Upper lobe of left lung (tissue), 6 donors: Measurements from ENCODE around the gene SKA3. TPM values are rescaled to one million over a fixed set of nuclear protein-coding genes. Genes with fewer than 3 reads are reported as not detected.

Experiments used
- ATAC-seq, 2 donors: fragments of 200-7000 bp; cut with Tn5 transposase; one replicate each; pipeline ENCODE4 v1.9.1; 2022; ENCODE audit warnings: mild to moderate bottlenecking in 2 of 2, moderate library complexity in 2 of 2; ENCODE audit not compliant: low FRiP score in 2 of 2
- DNase-seq, 2 donors: peaks; one replicate each; pipeline ENCODE4 v3.0.0-alpha.2; 2019 to 2020
- H3K27ac ChIP-seq, 4 donors: fragments of 200-600 bp; sonication (generic); one replicate each; pipeline ENCODE4 v1.5.1; 2016 to 2019
- H3K27me3 ChIP-seq, 4 donors: fragments of 200-600 bp; sonication (generic); one replicate each; pipeline ENCODE4 v1.5.1; 2017 to 2019
- H3K36me3 ChIP-seq, 4 donors: fragments of 200-600 bp; sonication (generic); one replicate each; pipeline ENCODE4 v1.5.1; 2016 to 2019
- H3K4me1 ChIP-seq, 4 donors: fragments of 200-600 bp; sonication (generic); one replicate each; pipeline ENCODE4 v1.5.1; 2018 to 2019
- H3K4me3 ChIP-seq, 4 donors: fragments of 200-600 bp; sonication (generic); one replicate each; pipeline ENCODE4 v1.5.1; 2017 to 2019; ENCODE audit warnings: mild to moderate bottlenecking in 2 of 4, moderate library complexity in 1 of 4
- H3K9me3 ChIP-seq, 4 donors: fragments of 200-600 bp; sonication (generic); one replicate each; pipeline ENCODE4 v1.5.1; 2018 to 2019
- EP300 ChIP-seq, 4 donors: sonication (generic); formaldehyde crosslinking; IDR thresholded peaks; one replicate each; pipeline ENCODE4 v1.5.1; 2017; ENCODE audit warnings: antibody characterized with exemption in 4 of 4, control low read depth in 2 of 4
- POLR2A ChIP-seq, 4 donors: fragments of 450-650 bp; IDR thresholded peaks; one replicate each; pipeline ENCODE4 v1.5.1; 2016 to 2017; ENCODE audit warnings: antibody characterized with exemption in 4 of 4, mild to moderate bottlenecking in 2 of 4
- POLR2AphosphoS5 ChIP-seq, 2 donors: sonication (generic); formaldehyde crosslinking; IDR thresholded peaks; one replicate each; pipeline ENCODE4 v1.5.1; 2017; ENCODE audit warnings: antibody characterized with exemption in 2 of 2
- WGBS, 2 donors: methylation state at CpG; one replicate each; pipeline ENCODE4 v1.1.5; 2017 to 2018; 5-methylcytosine and 5-hydroxymethylcytosine counted together
- total RNA-seq, 6 donors: library from RNA; depleted of rRNA in 4 of 6; stranded (reverse); fragments of >200 nt in 4 of 6; gene quantifications; one replicate each; pipeline versions ENCODE4 v1.1.0 to v1.2.1, GENCODE V29; 2016 to 2021
- TF ChIP-seq, protein P1 (sequence below), 6 experiments: fragments of 450-650 bp in 4 of 6; fragments of 200-600 bp in 2 of 6; sonication (generic) in 2 of 6; IDR thresholded peaks; one replicate each; pipeline ENCODE4 v1.5.1; 2016 to 2019; ENCODE audit warnings: antibody characterized with exemption in 6 of 6
- donor health status: DM: no; HTN: no; CAD: no; lungs with moderate emphysema.
- donor health status: DM: no; HTN: yes; CAD: no; lungs with severe emphysema.

SKA3 gene
- total RNA-seq, 6 donors from 2014 or later = 1.0 to 3.0 (median 1.4) TPM; not detected in 1

DNA sequence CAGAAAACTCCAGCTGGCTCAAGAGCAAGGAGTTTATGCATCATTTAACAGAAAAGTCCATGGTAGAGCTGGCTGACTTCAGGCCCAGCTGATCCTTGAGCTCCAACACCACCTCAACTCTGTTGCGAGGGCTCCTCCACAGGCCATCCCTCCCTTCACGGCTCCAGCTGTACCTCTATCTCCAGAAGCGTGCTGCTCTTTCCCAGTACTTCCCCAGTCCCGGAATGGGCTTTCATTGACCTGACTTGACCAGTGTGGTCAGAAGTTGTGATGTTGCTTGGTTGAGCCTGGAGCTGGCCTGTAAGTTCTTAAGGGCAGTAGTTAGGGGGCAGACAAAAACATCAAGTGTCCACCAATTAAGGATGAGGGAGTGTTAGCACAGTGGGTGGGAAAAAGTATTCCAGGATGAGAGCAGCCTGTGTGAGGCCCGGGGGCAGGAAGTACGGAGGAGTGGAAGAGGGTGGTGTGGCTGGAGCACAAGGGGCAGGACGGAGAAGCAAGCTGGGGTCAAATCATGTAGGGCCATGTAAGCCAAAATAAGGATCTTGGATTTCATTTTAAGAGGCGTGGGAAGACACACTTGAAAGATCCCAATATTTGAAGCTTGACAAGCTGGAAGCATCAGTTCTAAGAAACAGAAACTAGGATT, 24.0 kb downstream of the SKA3 start:
- no peaks in the 10 kb centered on the region for H3K4me1 ChIP-seq
- ATAC-seq (no peak), DNase-seq (no peak)
- H3K4me3 ChIP-seq = no peak overlapping the region
- H3K27me3 ChIP-seq = no peaks in the 10 kb centered on the region
- TF ChIP-seq POLR2A (IDR thresholded peaks at IDR 0.05) (no peak), POLR2AphosphoS5 (IDR thresholded peaks at IDR 0.05) (no peak), EP300 (IDR thresholded peaks at IDR 0.05) (no peak)
- TF ChIP-seq, protein P1, sequence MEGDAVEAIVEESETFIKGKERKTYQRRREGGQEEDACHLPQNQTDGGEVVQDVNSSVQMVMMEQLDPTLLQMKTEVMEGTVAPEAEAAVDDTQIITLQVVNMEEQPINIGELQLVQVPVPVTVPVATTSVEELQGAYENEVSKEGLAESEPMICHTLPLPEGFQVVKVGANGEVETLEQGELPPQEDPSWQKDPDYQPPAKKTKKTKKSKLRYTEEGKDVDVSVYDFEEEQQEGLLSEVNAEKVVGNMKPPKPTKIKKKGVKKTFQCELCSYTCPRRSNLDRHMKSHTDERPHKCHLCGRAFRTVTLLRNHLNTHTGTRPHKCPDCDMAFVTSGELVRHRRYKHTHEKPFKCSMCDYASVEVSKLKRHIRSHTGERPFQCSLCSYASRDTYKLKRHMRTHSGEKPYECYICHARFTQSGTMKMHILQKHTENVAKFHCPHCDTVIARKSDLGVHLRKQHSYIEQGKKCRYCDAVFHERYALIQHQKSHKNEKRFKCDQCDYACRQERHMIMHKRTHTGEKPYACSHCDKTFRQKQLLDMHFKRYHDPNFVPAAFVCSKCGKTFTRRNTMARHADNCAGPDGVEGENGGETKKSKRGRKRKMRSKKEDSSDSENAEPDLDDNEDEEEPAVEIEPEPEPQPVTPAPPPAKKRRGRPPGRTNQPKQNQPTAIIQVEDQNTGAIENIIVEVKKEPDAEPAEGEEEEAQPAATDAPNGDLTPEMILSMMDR (IDR thresholded peaks at IDR 0.05) = no peak
- peaks cover 8 to 19% (median 12%) of the 10 kb centered on the region in 4 donors for H3K36me3 ChIP-seq
- H3K27ac ChIP-seq = no peak overlapping the region
- H3K9me3 ChIP-seq = no peaks in the 10 kb centered on the region
- WGBS, 2 donors = 86 to 90% methylated on average over 8 of the region's 8 CpGs

DNA sequence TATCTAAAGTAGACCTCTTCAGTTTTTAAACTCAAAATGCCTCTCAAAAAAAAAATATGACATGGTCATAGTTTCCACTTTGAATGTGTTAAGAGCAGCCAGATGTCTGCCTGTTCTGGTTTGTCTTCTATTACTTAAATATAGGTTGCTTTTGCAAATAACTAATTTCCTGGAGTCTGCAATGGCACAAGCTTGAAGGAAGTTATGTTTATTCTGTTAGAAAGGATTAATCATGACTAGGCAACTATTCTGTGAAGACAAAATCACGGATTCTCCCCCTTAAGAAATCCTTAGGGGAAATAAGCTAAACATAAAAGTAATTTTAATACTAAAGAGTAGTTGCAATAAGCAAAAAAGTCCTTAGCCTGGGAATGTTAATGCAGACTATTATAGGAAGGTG, 26.3 kb downstream of the SKA3 start:
- Histone ChIP-seq H3K27ac (no peak overlapping the region), H3K36me3 (peaks cover 10 to 41% (median 25%) of the 10 kb centered on the region in 4 donors), H3K4me1 (no peaks in the 10 kb centered on the region), H3K27me3 (no peaks in the 10 kb centered on the region), H3K9me3 (no peaks in the 10 kb centered on the region), H3K4me3 (no peak overlapping the region)
- 26 to 45% methylated on average over 1 of the region's 1 CpG for WGBS, 2 donors
- TF ChIP-seq POLR2AphosphoS5 (IDR thresholded peaks at IDR 0.05) (no peak), EP300 (IDR thresholded peaks at IDR 0.05) (no peak), POLR2A (IDR thresholded peaks at IDR 0.05) (no peak)
- TF ChIP-seq, protein P1 (IDR thresholded peaks at IDR 0.05) = no peak
- DNase-seq (no peak), ATAC-seq (no peak)

DNA sequence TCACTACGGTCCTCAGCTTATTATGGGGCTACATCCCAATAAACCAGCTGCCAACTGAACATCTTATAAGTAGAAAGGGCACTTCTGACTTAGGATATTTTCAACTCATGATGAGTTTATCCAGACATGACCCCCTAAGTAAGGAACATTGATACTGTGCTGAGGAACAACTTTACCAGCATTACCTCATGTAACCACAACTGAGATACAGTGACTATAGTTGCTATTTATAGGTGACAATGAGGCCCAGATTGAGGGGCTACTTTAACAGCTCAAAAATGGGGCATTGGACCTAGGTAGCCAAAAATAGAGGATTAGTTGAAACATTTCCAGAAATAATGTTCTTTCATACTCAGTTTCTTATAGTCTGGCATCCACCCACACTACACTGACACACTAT, 26.8 kb downstream of the SKA3 start:
- Histone ChIP-seq H3K4me3 (no peak overlapping the region), H3K4me1 (peaks cover 0 to 2% (median under 1%) of the 10 kb centered on the region in 4 donors), H3K27me3 (no peaks in the 10 kb centered on the region), H3K36me3 (peaks cover 10 to 42% (median 25%) of the 10 kb centered on the region in 4 donors), H3K27ac (no peak overlapping the region), H3K9me3 (no peaks in the 10 kb centered on the region)
- 55 to 80% methylated on average over 1 of the region's 1 CpG for WGBS, 2 donors
- ATAC-seq = no peak
- TF ChIP-seq, protein P1 (IDR thresholded peaks at IDR 0.05) = no peak
- no peak for TF ChIP-seq POLR2AphosphoS5 (IDR thresholded peaks at IDR 0.05)
- no peak for TF ChIP-seq POLR2A (IDR thresholded peaks at IDR 0.05)
- TF ChIP-seq EP300 (IDR thresholded peaks at IDR 0.05) = no peak
- no peak for DNase-seq

DNA sequence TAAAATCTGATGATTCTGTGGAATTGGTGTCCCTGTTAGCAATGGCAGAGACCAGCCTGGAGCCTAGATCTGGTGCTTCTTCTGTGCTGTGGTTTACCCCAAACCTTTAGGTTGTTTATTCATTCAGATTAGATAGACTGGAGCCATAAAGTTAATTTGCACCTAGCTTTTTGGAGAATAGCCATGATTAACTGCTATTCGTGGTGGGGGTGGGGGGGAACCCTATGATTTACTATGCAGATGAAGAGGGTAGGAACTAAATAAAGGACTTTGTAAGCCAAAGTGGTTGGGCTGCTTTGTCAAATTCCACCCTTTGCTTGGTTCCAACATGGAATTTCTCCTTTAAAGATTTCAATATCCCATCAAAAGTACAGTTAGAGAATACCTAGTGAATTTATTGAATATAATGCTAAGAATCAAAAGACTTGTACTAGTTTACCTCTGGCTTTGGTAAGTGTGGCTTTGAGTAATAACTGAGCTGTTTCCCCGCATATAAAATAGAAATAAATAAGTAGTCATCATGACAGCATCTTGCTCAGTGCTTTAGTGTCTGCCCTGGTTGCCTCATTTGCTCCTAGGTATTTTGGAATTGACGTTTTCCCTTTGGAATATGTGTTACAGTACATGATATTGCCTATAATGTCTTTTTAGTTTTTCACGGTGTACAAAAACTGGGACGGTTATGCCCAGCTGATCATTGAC, 27.6 kb downstream of the SKA3 start:
- ATAC-seq = no peak
- 81 to 84% methylated on average over 5 of the region's 5 CpGs for WGBS, 2 donors

More for the DNA sequence above, 27.6 kb downstream of the SKA3 start:
- Histone ChIP-seq H3K27ac (no peak overlapping the region), H3K4me3 (no peak overlapping the region), H3K9me3 (no peaks in the 10 kb centered on the region), H3K36me3 (peaks cover 10 to 43% (median 25%) of the 10 kb centered on the region in 4 donors), H3K27me3 (no peaks in the 10 kb centered on the region), H3K4me1 (peaks cover under 1 to 6% (median 4%) of the 10 kb centered on the region in 4 donors)
- no peak for DNase-seq
- TF ChIP-seq, protein P1 (IDR thresholded peaks at IDR 0.05) = no peak
